ENCODE data around the gene VPS26B. TPM values are rescaled to one million over a fixed set of nuclear protein-coding genes. Genes with fewer than 3 reads are reported as not detected.

Gene VPS26B
- total RNA-seq, 1 experiment from 2014 or later: 69.4 TPM

DNA sequence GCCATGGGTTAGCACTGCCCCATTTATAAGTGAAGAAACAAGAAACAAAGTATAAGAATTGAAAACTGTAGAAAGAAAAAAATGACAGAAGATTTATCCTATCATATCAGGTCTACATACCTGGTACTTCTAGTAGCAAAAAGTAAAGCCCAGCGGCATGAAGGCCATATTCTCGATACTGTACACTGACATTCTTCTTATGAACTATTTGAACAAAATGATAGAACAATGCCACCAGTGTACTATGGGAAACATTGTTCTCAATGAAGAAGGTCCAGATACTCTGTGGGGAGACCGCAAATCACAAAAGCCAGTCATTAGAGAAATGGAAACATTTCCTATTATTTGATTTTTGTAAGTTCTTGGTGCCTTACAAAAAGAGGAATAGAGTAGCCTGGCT is 7.7 kb upstream of the VPS26B start:
- Histone ChIP-seq H3K4me1 (ENCODE audit: control insufficient read depth, insufficient read depth, low read length) (no peaks in the 10 kb centered on the region), H3K9me3 (ENCODE audit: control insufficient read depth, insufficient read depth, low read depth, low read length) (no peaks in the 10 kb centered on the region), H3K4me3 (ENCODE audit: low read depth in 2 of 2, low read length in 2 of 2) (no peak overlapping the region), H3K27ac (ENCODE audit: low read length) (no peak overlapping the region), H3K36me3 (ENCODE audit: control insufficient read depth, insufficient read depth, low read length) (peaks cover 29% of the 10 kb centered on the region), H3K27me3 (ENCODE audit: control insufficient read depth, insufficient read depth, low read length) (no peaks in the 10 kb centered on the region)
- ChIA-PET CTCF (no interaction called here), POLR2A (no interaction called here)
- DNase-seq (ENCODE audit: low read depth, low spot score): no peak
- ATAC-seq: no peak
- intact Hi-C loops (cut with micrococcal nuclease; ENCODE audit: unreplicated experiment) (no loop called here), in situ Hi-C loops (cut with HindIII; ENCODE audit: low pct_unique_long_range_greater_than_20kb, low sequenced_read_pairs) (no loop called here)
- no TSS peak for BruUV-seq (replicated peaks)
- TF ChIP-seq TCF7L2 (IDR thresholded peaks at IDR 0.05; ENCODE audit: low read depth, low read length) (no peak), POLR2AphosphoS5 (IDR thresholded peaks at IDR 0.05; ENCODE audit: low read depth, low read length) (no peak), SIN3A (IDR thresholded peaks at IDR 0.05; ENCODE audit: borderline replicate concordance, insufficient read depth, low read depth, low read length) (no peak)
- TF ChIP-seq, protein P1, sequence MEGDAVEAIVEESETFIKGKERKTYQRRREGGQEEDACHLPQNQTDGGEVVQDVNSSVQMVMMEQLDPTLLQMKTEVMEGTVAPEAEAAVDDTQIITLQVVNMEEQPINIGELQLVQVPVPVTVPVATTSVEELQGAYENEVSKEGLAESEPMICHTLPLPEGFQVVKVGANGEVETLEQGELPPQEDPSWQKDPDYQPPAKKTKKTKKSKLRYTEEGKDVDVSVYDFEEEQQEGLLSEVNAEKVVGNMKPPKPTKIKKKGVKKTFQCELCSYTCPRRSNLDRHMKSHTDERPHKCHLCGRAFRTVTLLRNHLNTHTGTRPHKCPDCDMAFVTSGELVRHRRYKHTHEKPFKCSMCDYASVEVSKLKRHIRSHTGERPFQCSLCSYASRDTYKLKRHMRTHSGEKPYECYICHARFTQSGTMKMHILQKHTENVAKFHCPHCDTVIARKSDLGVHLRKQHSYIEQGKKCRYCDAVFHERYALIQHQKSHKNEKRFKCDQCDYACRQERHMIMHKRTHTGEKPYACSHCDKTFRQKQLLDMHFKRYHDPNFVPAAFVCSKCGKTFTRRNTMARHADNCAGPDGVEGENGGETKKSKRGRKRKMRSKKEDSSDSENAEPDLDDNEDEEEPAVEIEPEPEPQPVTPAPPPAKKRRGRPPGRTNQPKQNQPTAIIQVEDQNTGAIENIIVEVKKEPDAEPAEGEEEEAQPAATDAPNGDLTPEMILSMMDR (IDR thresholded peaks at IDR 0.05): no peak
- TF ChIP-seq, protein P2, sequence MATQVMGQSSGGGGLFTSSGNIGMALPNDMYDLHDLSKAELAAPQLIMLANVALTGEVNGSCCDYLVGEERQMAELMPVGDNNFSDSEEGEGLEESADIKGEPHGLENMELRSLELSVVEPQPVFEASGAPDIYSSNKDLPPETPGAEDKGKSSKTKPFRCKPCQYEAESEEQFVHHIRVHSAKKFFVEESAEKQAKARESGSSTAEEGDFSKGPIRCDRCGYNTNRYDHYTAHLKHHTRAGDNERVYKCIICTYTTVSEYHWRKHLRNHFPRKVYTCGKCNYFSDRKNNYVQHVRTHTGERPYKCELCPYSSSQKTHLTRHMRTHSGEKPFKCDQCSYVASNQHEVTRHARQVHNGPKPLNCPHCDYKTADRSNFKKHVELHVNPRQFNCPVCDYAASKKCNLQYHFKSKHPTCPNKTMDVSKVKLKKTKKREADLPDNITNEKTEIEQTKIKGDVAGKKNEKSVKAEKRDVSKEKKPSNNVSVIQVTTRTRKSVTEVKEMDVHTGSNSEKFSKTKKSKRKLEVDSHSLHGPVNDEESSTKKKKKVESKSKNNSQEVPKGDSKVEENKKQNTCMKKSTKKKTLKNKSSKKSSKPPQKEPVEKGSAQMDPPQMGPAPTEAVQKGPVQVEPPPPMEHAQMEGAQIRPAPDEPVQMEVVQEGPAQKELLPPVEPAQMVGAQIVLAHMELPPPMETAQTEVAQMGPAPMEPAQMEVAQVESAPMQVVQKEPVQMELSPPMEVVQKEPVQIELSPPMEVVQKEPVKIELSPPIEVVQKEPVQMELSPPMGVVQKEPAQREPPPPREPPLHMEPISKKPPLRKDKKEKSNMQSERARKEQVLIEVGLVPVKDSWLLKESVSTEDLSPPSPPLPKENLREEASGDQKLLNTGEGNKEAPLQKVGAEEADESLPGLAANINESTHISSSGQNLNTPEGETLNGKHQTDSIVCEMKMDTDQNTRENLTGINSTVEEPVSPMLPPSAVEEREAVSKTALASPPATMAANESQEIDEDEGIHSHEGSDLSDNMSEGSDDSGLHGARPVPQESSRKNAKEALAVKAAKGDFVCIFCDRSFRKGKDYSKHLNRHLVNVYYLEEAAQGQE (IDR thresholded peaks at IDR 0.05; ENCODE audit: insufficient read depth in 1 of 2, low read depth in 2 of 2, low read length in 1 of 2): no peak

DNA sequence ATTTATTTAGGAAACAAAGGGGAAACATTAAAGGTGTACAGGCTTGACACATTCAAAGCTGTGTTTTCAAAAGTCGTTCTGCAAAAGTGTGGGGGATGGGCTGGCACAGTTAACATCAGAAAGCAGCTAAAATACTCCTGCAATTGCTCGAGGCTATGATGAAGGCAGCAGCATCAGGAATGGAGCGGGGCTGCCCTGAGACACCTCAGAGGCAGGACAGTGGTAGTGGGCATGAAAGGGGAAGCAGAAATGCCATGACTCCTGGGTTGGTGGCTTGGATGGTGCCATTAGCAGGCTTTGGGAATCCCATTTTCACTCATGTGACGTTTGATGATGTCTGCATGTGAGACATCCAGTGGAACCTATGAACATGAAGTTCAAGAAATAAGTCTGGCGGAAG is 1.4 kb upstream of the VPS26B start:
- Histone ChIP-seq H3K4me3 (ENCODE audit: low read depth in 2 of 2, low read length in 2 of 2) (peak overlapping the region; percentile 85 to 96), H3K9me3 (ENCODE audit: control insufficient read depth, insufficient read depth, low read depth, low read length) (no peaks in the 10 kb centered on the region), H3K27ac (ENCODE audit: low read length) (peak overlapping the region; percentile 98), H3K4me1 (ENCODE audit: control insufficient read depth, insufficient read depth, low read length) (peaks cover 26% of the 10 kb centered on the region), H3K36me3 (ENCODE audit: control insufficient read depth, insufficient read depth, low read length) (peaks cover 12% of the 10 kb centered on the region), H3K27me3 (ENCODE audit: control insufficient read depth, insufficient read depth, low read length) (no peaks in the 10 kb centered on the region)
- in situ Hi-C loops (cut with HindIII; ENCODE audit: low pct_unique_long_range_greater_than_20kb, low sequenced_read_pairs) (no loop called here), intact Hi-C loops (cut with micrococcal nuclease; ENCODE audit: unreplicated experiment) (no loop called here)
- ChIA-PET CTCF (interaction anchor here (1.3 kb wide), 1 partner anchor 73 kb away, joined by 4 read pairs; no protein-coding TSS in a partner anchor), POLR2A (interaction anchor here (0.5 kb wide), 1 partner anchor 30 kb away, joined by 3 read pairs; the partner anchor contains the start of genes ACAD8 and THYN1)
- BruUV-seq (replicated peaks): TSS peak; percentile 69
- TF ChIP-seq, protein P1 (IDR thresholded peaks at IDR 0.05): no peak
- no peak for TF ChIP-seq TCF7L2 (IDR thresholded peaks at IDR 0.05; ENCODE audit: low read depth, low read length)
- TF ChIP-seq, protein P2 (IDR thresholded peaks at IDR 0.05; ENCODE audit: insufficient read depth in 1 of 2, low read depth in 2 of 2, low read length in 1 of 2): no peak
- no peak for TF ChIP-seq SIN3A (IDR thresholded peaks at IDR 0.05; ENCODE audit: borderline replicate concordance, insufficient read depth, low read depth, low read length)
- TF ChIP-seq POLR2AphosphoS5 (IDR thresholded peaks at IDR 0.05; ENCODE audit: low read depth, low read length): no peak
- ATAC-seq (no peak), DNase-seq (ENCODE audit: low read depth, low spot score) (no peak)

Data from Panc1 (cell line).